MM.1S (cell line): ENCODE results near the gene ZBTB22.

Source experiments
- EZH2phosphoT487 ChIP-seq: fragments of 300-600 bp; sonication (generic); IDR thresholded peaks from 2 replicates; pipeline ENCODE4 v1.6.1; 2018; ENCODE audit warnings: antibody characterized with exemption, low read length
- TF ChIP-seq, protein P1 (sequence below): fragments of 300-600 bp; sonication (generic); IDR thresholded peaks from 2 replicates; pipeline ENCODE4 v1.5.1; 2016; ENCODE audit warnings: antibody characterized with exemption, low read length, mixed read lengths

DNA sequence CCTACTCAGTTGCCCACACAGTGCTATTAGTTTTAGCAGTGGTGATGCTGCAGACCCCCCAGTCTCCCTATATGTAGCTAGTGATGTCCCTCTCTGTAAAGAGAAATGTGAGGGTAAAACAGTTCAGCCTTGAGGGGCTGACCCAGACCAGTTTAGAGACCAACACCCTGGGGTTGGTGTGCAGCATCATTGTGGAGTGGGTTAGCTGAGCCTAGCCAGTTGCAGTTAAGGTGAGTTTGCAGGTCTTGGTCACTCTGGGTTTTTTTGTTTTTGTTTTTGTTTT, 41.0 kb downstream of the ZBTB22 start:
- TF ChIP-seq, protein P1, sequence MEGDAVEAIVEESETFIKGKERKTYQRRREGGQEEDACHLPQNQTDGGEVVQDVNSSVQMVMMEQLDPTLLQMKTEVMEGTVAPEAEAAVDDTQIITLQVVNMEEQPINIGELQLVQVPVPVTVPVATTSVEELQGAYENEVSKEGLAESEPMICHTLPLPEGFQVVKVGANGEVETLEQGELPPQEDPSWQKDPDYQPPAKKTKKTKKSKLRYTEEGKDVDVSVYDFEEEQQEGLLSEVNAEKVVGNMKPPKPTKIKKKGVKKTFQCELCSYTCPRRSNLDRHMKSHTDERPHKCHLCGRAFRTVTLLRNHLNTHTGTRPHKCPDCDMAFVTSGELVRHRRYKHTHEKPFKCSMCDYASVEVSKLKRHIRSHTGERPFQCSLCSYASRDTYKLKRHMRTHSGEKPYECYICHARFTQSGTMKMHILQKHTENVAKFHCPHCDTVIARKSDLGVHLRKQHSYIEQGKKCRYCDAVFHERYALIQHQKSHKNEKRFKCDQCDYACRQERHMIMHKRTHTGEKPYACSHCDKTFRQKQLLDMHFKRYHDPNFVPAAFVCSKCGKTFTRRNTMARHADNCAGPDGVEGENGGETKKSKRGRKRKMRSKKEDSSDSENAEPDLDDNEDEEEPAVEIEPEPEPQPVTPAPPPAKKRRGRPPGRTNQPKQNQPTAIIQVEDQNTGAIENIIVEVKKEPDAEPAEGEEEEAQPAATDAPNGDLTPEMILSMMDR: no peak
- no peak for TF ChIP-seq EZH2phosphoT487
